ENCODE results near the gene SLC23A2.

DNA sequence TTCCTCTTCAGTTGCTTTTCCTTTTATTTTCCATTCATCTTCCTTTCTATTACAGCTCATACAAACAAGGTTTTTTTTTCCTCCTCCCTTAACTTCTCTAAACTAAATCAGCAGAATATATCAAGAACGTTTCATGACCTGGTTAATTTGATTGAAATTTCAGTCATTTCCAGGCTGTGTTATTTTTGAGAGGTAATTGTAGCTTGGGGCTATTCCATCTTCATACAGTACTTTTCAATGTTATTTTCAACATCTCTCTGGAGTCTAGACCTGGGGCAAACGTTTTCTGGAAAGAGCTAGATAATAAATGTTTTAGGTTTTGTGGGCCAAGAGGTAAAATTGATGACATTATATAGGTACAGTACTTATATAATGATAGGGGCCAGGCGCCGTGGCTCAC lies 4.0 kb upstream of the SLC23A2 start:
- TF ChIP-seq MXI1 (conservative IDR thresholded peaks at IDR 0.05; ENCODE audit: poor library complexity, severe bottlenecking) = no peak
- no peak for TF ChIP-seq CTCF (IDR thresholded peaks at IDR 0.05; ENCODE audit: poor library complexity, severe bottlenecking)
- TF ChIP-seq POLR2AphosphoS5 (IDR thresholded peaks at IDR 0.05) = no peak
- TF ChIP-seq RAD21 (conservative IDR thresholded peaks at IDR 0.05) = no peak
- TF ChIP-seq TAF1 (IDR thresholded peaks at IDR 0.05; ENCODE audit: low read depth) = no peak
- no peak for TF ChIP-seq EP300 (conservative IDR thresholded peaks at IDR 0.05; ENCODE audit: poor library complexity, severe bottlenecking)
- TF ChIP-seq REST (IDR thresholded peaks at IDR 0.05; ENCODE audit: borderline replicate concordance) = no peak
- no peak for TF ChIP-seq EZH2 (IDR thresholded peaks at IDR 0.05; ENCODE audit: borderline replicate concordance, insufficient read depth, low read length, poor library complexity, severe bottlenecking)
- no peak for TF ChIP-seq SMC3 (conservative IDR thresholded peaks at IDR 0.05; ENCODE audit: poor library complexity)

Measured in neural cell (in vitro differentiated cells).